Measurements from ENCODE around the gene ATP1B1. TPM values are rescaled to one million over a fixed set of nuclear protein-coding genes. Genes with fewer than 3 reads are reported as not detected.

Gene ATP1B1
- total and polyA plus RNA-seq, 2 experiments from 2014 or later, result 220 to 602 TPM

DNA sequence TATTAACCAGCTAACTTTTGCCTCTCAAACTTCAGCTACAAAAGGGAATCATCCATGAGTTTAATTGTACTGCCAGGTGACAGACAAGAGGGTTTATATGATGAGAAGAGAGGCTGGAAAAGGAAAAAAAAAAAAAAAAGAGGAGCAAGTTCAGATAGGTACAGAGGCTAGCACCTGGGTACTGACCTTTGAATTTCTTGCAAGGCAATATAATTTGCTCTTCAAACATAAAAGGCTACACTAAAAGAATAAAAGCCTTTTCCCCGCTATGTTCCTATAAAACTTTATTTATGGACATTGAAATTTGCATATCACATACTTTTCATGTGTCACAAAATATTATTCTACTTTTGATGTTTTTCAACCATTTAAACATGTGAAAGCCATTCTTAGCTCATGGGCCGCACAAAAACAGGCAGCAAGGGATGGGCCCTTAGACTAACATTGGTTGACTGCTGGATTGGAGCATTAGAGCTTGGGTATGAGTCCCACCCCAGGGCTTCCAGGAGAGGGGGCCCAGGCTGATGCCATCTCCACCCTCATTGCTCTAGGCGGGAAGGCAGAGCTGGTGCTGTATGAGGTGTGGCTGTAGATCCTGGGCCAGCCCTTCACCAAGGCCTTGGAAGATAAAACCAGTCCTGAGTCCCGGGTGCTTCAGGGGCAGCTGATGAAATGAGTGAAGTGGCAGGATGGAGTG, 44.3 kb downstream of the ATP1B1 start:
- no peak for DNase-seq (ENCODE audit: low read depth in 1 of 2, low spot score in 1 of 2)
- TF ChIP-seq, protein P1, sequence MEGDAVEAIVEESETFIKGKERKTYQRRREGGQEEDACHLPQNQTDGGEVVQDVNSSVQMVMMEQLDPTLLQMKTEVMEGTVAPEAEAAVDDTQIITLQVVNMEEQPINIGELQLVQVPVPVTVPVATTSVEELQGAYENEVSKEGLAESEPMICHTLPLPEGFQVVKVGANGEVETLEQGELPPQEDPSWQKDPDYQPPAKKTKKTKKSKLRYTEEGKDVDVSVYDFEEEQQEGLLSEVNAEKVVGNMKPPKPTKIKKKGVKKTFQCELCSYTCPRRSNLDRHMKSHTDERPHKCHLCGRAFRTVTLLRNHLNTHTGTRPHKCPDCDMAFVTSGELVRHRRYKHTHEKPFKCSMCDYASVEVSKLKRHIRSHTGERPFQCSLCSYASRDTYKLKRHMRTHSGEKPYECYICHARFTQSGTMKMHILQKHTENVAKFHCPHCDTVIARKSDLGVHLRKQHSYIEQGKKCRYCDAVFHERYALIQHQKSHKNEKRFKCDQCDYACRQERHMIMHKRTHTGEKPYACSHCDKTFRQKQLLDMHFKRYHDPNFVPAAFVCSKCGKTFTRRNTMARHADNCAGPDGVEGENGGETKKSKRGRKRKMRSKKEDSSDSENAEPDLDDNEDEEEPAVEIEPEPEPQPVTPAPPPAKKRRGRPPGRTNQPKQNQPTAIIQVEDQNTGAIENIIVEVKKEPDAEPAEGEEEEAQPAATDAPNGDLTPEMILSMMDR (IDR thresholded peaks at IDR 0.05; ENCODE audit: low read depth, low read length), result no peak
- Histone ChIP-seq H3K27me3 (no peaks in the 10 kb centered on the region), H3K4me3 (no peak overlapping the region), H3K9me3 (ENCODE audit: low read depth) (no peaks in the 10 kb centered on the region), H3K27ac (no peak overlapping the region), H3K36me3 (no peaks in the 10 kb centered on the region), H3K4me1 (ENCODE audit: low read depth) (peaks cover 8% of the 10 kb centered on the region)

DNA sequence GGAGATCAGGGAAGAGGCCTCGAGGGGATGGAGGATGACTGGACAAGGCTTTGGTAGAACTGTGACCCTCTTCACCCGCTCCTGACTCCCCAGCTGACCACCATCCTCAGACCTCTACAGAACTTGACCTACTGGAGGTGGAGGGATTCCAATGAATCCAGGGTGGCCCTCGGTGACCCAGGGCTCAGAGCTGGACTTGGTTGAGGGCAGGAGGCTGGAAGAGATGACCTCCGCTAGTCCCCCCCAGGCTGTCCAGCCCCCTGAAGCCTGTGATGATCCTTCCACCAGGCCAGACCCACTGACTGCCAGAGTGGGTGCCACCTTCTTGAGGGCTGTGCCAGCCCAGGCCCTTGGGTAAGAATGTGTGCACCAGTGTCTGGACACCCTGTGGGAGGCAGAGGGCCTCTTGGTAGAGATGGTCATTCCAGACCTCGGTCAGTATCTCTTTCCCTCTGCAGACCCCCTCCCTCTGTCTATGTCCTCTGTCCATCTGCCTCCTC, 44.9 kb downstream of the ATP1B1 start:
- TF ChIP-seq, protein P1 (IDR thresholded peaks at IDR 0.05; ENCODE audit: low read depth, low read length), result no peak
- no peak overlapping the region for H3K27ac ChIP-seq
- no peaks in the 10 kb centered on the region for H3K9me3 ChIP-seq (ENCODE audit: low read depth)
- no peaks in the 10 kb centered on the region for H3K36me3 ChIP-seq
- H3K27me3 ChIP-seq, result no peaks in the 10 kb centered on the region
- H3K4me1 ChIP-seq (ENCODE audit: low read depth), result peaks cover 8% of the 10 kb centered on the region
- H3K4me3 ChIP-seq, result no peak overlapping the region
- no peak for DNase-seq (ENCODE audit: low read depth in 1 of 2, low spot score in 1 of 2)

DNA sequence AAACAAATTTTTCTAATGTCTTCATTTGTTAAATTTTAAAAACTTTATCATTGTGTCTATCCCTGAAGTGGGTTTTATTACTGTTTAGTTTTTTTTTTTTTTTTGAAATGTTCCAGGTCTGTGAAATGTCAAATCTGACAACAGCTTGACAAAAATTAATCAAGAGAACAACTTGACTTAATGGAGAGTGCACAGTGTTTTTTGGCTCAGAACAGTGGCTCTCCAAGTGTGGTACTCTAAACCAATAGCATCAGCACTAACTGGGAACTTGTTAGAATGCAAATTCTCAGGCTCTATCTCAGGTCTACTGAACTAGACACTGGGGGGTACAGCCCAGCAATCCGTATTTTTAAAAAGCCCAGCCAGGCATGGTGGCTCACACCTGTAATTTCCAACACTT, 49.2 kb downstream of the ATP1B1 start:
- Histone ChIP-seq H3K36me3 (no peaks in the 10 kb centered on the region), H3K9me3 (ENCODE audit: low read depth) (no peaks in the 10 kb centered on the region), H3K27me3 (no peaks in the 10 kb centered on the region), H3K4me1 (ENCODE audit: low read depth) (peaks cover 20% of the 10 kb centered on the region), H3K4me3 (no peak overlapping the region), H3K27ac (no peak overlapping the region)
- TF ChIP-seq, protein P1 (IDR thresholded peaks at IDR 0.05; ENCODE audit: low read depth, low read length), result no peak
- no peak for DNase-seq (ENCODE audit: low read depth in 1 of 2, low spot score in 1 of 2)

DNA sequence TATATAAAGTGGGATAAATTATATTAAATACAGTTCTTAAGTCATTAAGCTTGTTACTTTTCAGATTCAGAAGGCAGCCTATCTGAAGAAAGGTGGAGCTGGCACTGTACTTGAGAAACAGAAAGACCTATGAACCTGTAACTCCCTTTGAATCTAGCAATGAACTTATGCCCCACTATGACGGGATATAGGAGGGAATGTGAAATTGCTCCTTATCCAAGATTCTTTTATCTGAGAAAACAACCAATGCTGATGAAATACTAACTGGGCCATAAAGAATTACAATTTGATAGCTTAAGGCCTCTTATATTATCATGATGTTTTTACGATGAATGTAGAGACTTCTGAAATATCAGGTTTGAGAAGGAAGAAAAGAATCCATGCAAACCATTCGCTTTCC, 50.1 kb downstream of the ATP1B1 start:
- H3K36me3 ChIP-seq, result no peaks in the 10 kb centered on the region
- H3K9me3 ChIP-seq (ENCODE audit: low read depth), result no peaks in the 10 kb centered on the region
- H3K27ac ChIP-seq, result no peak overlapping the region
- peaks cover 28% of the 10 kb centered on the region for H3K4me1 ChIP-seq (ENCODE audit: low read depth)
- TF ChIP-seq, protein P1 (IDR thresholded peaks at IDR 0.05; ENCODE audit: low read depth, low read length), result no peak
- no peak overlapping the region for H3K4me3 ChIP-seq
- no peaks in the 10 kb centered on the region for H3K27me3 ChIP-seq
- no peak for DNase-seq (ENCODE audit: low read depth in 1 of 2, low spot score in 1 of 2)

DNA sequence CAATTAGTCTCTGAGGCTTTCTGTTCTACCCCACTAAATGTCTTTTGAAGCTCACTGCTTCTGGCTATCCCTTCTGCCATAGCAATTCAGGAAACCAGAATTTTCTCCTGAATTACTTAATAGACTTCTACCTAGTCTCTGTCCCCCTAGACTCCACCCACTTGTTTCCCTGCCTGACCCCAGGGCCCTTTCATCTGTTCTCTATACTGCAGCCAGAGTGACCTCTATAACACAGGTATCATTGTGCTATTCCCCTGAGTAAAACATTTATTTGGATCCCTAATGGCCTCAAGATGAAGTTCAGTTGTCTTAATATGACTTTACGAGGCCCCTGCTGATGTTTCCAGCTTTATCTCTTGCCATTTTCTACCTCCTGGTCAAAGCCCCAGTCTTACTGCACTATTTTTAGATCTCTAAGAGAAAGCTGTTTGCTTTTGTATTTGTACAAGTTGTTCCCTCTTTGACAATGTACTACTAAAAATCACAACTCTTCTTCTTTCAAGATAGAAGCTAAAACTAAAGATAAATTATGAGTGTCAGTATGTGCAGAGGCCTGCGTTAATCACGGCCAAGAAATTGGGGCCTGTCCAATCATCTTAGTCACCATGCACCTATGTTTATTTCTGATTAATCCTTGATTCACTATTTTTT, 54.5 kb downstream of the ATP1B1 start:
- H3K36me3 ChIP-seq, result no peaks in the 10 kb centered on the region
- no peaks in the 10 kb centered on the region for H3K27me3 ChIP-seq
- peak overlapping the region; percentile 64 for H3K27ac ChIP-seq
- TF ChIP-seq, protein P1 (IDR thresholded peaks at IDR 0.05; ENCODE audit: low read depth, low read length), result no peak
- H3K4me3 ChIP-seq, result no peak overlapping the region
- peaks cover 28% of the 10 kb centered on the region for H3K4me1 ChIP-seq (ENCODE audit: low read depth)
- H3K9me3 ChIP-seq (ENCODE audit: low read depth), result no peaks in the 10 kb centered on the region
- peak in 1 of 2 donors; percentile 14 for DNase-seq (ENCODE audit: low read depth in 1 of 2, low spot score in 1 of 2)
